NCI-H146 treated with DMSO at 0.1 percent for 48 hours (cell line): ENCODE results near the gene ALOX5.
"Not testable (repeated sequence)": the region's sequence is repeated elsewhere in the genome, so short reads cannot be mapped to it uniquely, and the experiment has no call there.

Source experiments
- DNase-seq: peaks from one replicate; lab custom pipeline; 2025; ENCODE audit not compliant: unreplicated experiment; lab: John Stamatoyannopoulos, UW

ALOX5 gene

GRCh38 chr10:45461034-45461433 is 87.0 kb downstream of the ALOX5 start:
- no peak for DNase-seq

GRCh38 chr10:45463244-45464116 is 89.5 kb downstream of the ALOX5 start:
- no peak for DNase-seq

GRCh38 chr10:45464958-45465567 is 91.0 kb downstream of the ALOX5 start:
- peak; percentile 46 for DNase-seq

- no peak for DNase-seq
Measured at GRCh38 chr10:45466784-45467183, 92.8 kb downstream of the ALOX5 start.

GRCh38 chr10:45468079-45468478 is 94.1 kb downstream of the ALOX5 start:
- no peak for DNase-seq

- no peak for DNase-seq
Measured at GRCh38 chr10:45470098-45471012, 96.3 kb downstream of the ALOX5 start.

- no peak for DNase-seq
Measured at GRCh38 chr10:45471059-45471458, 97.0 kb downstream of the ALOX5 start.

- no peak for DNase-seq
Measured at GRCh38 chr10:45471531-45472310, 97.7 kb downstream of the ALOX5 start.

- no peak for DNase-seq
Measured at GRCh38 chr10:45473126-45473525, 99.1 kb downstream of the ALOX5 start.

- no peak for DNase-seq
Measured at GRCh38 chr10:45476559-45476958, 102.5 kb downstream of the ALOX5 start.

- no peak for DNase-seq
Measured at GRCh38 chr10:45480294-45480693, 106.3 kb downstream of the ALOX5 start.

GRCh38 chr10:45481100-45481499 is 107.1 kb downstream of the ALOX5 start:
- not testable (repeated sequence) for DNase-seq

GRCh38 chr10:45483002-45483401 is 109.0 kb downstream of the ALOX5 start:
- DNase-seq: no peak

- no peak for DNase-seq
Measured at GRCh38 chr10:45487735-45488134, 113.7 kb downstream of the ALOX5 start.

- no peak for DNase-seq
Measured at GRCh38 chr10:45488365-45488764, 114.3 kb downstream of the ALOX5 start.

- no peak for DNase-seq
Measured at GRCh38 chr10:45490277-45490676, 116.3 kb downstream of the ALOX5 start.

- DNase-seq: no peak
Measured at GRCh38 chr10:45491061-45491460, 117.0 kb downstream of the ALOX5 start.
